Activated T-helper 17 cell treated with anti-CD3 and anti-CD28 coated beads, Interleukin-2, amount 50 U/mL, for 72 hours (primary cell): Measurements from ENCODE around the gene CENPM. TPM values are rescaled to one million over a fixed set of nuclear protein-coding genes. Genes with fewer than 3 reads are reported as not detected.

ENCODE experiments used
- ATAC-seq: fragments of 150-1000 bp; cut with Tn5 transposase; replicated peaks from 2 replicates; pipeline ENCODE4 v1.10.0; 2021; ENCODE audit warnings: mild to moderate bottlenecking, moderate library complexity
- H3K27ac Mint-ChIP-seq: one replicate; pipeline ENCODE4 v1.8.0; 2022; ENCODE audit warnings: mixed read lengths
- H3K27me3 Mint-ChIP-seq: one replicate; pipeline ENCODE4 v1.8.0; 2022; ENCODE audit warnings: mixed read lengths
- H3K36me3 Mint-ChIP-seq: one replicate; pipeline ENCODE4 v1.8.0; 2022; ENCODE audit warnings: low read depth, mild to moderate bottlenecking, mixed read lengths
- H3K4me1 Mint-ChIP-seq: one replicate; pipeline ENCODE4 v1.8.0; 2022; ENCODE audit warnings: mixed read lengths
- H3K4me3 Mint-ChIP-seq: one replicate; pipeline ENCODE4 v1.8.0; 2022; ENCODE audit warnings: mild to moderate bottlenecking, mixed read lengths
- H3K9me3 Mint-ChIP-seq: one replicate; pipeline ENCODE4 v1.8.0; 2022; ENCODE audit warnings: mixed read lengths
- total RNA-seq, 2 donors: library from RNA; stranded (reverse); gene quantifications; one replicate each; pipeline ENCODE4 v1.2.3, GENCODE V29; 2022

The CENPM gene
- total RNA-seq, 2 donors from 2014 or later: 62.3 to 90.5 TPM

DNA sequence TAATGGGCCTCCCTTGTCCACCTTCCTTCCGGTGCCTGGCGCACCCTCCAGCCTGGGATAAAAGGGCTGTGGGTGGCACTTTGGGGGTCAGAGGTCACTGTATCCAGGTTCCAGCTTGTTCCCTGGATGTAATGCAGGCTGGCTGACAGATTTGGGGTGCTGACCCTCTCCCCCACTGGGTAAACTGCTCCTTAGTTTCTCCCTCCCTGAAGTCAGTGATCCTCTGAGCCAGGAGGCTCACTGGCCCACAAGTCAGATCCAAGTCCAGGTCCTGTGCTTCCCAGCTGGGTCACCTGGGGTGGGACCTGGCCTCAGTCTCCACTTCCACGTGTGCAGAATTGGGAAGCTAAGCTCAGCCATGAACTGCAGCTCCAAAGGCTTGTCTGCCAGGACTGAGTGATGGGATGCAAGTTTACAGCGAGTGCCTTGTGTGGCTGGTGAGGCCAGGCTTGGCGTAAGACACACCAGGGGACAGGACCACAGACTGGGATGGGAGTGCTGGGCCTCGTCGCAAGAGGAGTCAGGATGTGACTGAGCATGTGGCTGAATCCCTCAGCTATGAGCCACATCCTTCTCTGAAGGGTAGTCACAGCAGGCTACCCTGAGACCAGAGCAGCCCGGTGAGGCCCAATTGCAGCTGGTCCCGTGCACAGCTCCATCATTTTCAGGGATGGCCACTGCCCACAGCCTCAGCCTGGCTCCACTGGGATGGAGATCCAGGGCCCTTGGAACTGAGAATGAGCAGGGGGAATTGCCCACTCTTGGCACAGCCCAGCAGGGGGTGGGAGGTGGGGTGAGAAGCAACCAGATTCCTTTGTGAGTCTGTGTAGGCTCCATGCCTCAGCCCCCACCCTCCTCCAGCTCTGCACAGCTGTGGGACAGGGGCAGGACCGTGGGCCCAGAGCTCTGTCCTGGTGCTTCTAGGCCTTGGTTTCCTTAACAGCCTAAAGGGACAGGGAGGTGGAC is 39.2 kb downstream of the CENPM start:
- H3K27ac Mint-ChIP-seq: peak overlapping the region; percentile 62
- H3K4me3 Mint-ChIP-seq: peak overlapping the region; percentile 39
- peaks cover 14% of the 10 kb centered on the region for H3K27me3 Mint-ChIP-seq
- H3K36me3 Mint-ChIP-seq: peaks cover 34% of the 10 kb centered on the region
- H3K4me1 Mint-ChIP-seq: peaks cover 5% of the 10 kb centered on the region
- peak; percentile 70 for ATAC-seq
- no peaks in the 10 kb centered on the region for H3K9me3 Mint-ChIP-seq

GRCh38 chr22:41906822-41907221 is 40.1 kb downstream of the CENPM start:
- Mint-ChIP-seq H3K27me3 (peaks cover 9% of the 10 kb centered on the region), H3K36me3 (peaks cover 38% of the 10 kb centered on the region), H3K4me3 (no peak overlapping the region), H3K9me3 (no peaks in the 10 kb centered on the region), H3K4me1 (peaks cover 5% of the 10 kb centered on the region), H3K27ac (peak overlapping the region; percentile 52)
- ATAC-seq: no peak

GRCh38 chr22:41905411-41906202 is 41.3 kb downstream of the CENPM start:
- Mint-ChIP-seq H3K9me3 (no peaks in the 10 kb centered on the region), H3K27ac (peak overlapping the region; percentile 58), H3K27me3 (peaks cover 4% of the 10 kb centered on the region), H3K4me3 (no peak overlapping the region), H3K36me3 (peaks cover 42% of the 10 kb centered on the region), H3K4me1 (peaks cover 5% of the 10 kb centered on the region)
- ATAC-seq: no peak

DNA sequence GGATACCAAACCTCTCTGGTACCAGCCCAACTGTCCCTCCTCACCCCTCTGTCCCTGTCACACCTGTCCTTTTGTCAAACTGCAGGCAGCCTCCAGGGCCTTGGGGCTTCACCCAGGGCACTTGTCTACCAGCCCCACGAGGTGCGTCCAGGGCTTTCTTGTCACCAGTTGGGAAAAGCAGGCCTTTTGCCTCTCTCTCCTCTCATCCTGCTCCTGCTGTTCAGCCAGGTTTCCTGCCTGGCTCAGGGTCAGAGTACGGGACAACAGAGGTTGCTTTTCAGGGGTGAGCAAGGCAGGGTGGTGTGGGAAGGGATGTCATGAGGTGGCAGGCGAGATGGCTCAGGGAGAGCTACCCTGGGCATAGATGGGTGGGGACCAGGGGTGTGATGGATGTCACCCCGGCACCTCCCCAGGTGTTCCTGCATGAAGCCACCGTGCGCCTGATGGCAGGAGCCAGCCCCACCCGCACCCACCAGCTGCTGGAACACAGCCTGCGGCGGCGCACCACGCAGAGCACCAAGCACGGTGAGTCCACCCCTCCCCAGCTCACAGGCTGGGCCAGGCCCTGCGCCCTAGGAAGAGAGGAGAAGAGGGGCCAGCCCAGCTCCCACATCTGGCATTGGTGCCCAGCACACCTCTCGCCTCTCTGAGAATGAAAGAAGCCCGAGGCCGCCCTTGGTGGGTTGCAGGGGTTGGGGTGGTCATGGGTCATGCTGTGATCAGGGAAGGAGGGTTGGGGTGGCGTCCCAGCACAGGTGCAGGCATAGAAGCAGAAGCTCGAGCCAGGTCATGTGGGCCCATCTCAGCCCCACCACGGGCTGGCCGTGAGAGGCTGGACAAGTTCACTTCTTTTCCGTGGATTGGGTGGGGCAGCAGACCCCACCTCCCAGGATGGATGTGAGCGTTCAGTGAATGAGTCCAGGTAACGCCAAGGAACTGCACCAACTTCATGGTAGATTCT is 42.2 kb downstream of the CENPM start:
- ATAC-seq: no peak
- Mint-ChIP-seq H3K9me3 (no peaks in the 10 kb centered on the region), H3K4me3 (no peak overlapping the region), H3K27me3 (peaks cover 4% of the 10 kb centered on the region), H3K4me1 (peaks cover 5% of the 10 kb centered on the region), H3K27ac (peak overlapping the region; percentile 52), H3K36me3 (peaks cover 50% of the 10 kb centered on the region)

- H3K27ac Mint-ChIP-seq: no peak overlapping the region
- H3K4me1 Mint-ChIP-seq: no peaks in the 10 kb centered on the region
- H3K4me3 Mint-ChIP-seq: no peak overlapping the region
- no peaks in the 10 kb centered on the region for H3K27me3 Mint-ChIP-seq
- ATAC-seq: no peak
- no peaks in the 10 kb centered on the region for H3K9me3 Mint-ChIP-seq
- peaks cover 68% of the 10 kb centered on the region for H3K36me3 Mint-ChIP-seq
Observed at GRCh38 chr22:41902932-41903421, 44.0 kb downstream of the CENPM start.

GRCh38 chr22:41902016-41902415 is 44.9 kb downstream of the CENPM start:
- H3K27me3 Mint-ChIP-seq: no peaks in the 10 kb centered on the region
- H3K4me3 Mint-ChIP-seq: no peak overlapping the region
- no peaks in the 10 kb centered on the region for H3K9me3 Mint-ChIP-seq
- H3K27ac Mint-ChIP-seq: no peak overlapping the region
- peaks cover 78% of the 10 kb centered on the region for H3K36me3 Mint-ChIP-seq
- ATAC-seq: no peak
- H3K4me1 Mint-ChIP-seq: no peaks in the 10 kb centered on the region

DNA sequence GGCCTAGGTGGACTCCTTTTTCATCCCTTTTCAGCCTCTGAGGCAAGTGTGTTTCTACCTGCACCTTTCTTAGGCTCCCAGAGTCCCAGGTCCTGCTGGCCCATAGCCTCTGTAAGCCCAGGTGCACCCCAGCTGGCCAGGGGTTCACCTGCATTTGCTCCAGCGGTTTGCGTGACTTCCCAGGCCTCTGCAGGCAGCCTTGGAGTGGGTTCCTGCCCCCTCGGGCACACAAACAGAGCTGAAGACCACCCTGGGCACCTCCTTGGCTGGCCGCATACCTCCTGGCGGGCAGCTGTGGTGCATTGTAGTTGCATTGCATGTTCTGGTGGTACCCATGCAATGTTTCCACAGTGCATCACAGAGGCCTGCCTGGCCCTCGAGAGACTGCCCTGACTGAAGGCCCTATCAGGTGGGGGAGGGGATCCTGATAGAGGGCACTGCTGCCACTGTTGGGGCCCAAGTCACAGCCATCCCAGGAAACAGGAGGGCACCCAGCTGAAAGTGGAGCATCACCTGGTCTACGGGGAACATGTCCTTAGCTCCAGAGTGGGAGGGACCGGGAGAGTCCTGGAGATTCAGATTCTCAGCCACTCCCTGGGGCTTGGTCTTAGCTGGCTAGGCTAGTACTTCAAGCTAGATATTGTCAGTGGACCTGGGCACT is 46.2 kb downstream of the CENPM start:
- H3K27ac Mint-ChIP-seq: no peak overlapping the region
- H3K4me3 Mint-ChIP-seq: no peak overlapping the region
- H3K27me3 Mint-ChIP-seq: no peaks in the 10 kb centered on the region
- ATAC-seq: no peak
- H3K36me3 Mint-ChIP-seq: peaks cover 86% of the 10 kb centered on the region
- H3K4me1 Mint-ChIP-seq: no peaks in the 10 kb centered on the region
- no peaks in the 10 kb centered on the region for H3K9me3 Mint-ChIP-seq

GRCh38 chr22:41899992-41900651 is 46.8 kb downstream of the CENPM start:
- H3K36me3 Mint-ChIP-seq: peaks cover 88% of the 10 kb centered on the region
- no peaks in the 10 kb centered on the region for H3K4me1 Mint-ChIP-seq
- no peaks in the 10 kb centered on the region for H3K27me3 Mint-ChIP-seq
- no peak for ATAC-seq
- no peak overlapping the region for H3K27ac Mint-ChIP-seq
- H3K9me3 Mint-ChIP-seq: no peaks in the 10 kb centered on the region
- no peak overlapping the region for H3K4me3 Mint-ChIP-seq

DNA sequence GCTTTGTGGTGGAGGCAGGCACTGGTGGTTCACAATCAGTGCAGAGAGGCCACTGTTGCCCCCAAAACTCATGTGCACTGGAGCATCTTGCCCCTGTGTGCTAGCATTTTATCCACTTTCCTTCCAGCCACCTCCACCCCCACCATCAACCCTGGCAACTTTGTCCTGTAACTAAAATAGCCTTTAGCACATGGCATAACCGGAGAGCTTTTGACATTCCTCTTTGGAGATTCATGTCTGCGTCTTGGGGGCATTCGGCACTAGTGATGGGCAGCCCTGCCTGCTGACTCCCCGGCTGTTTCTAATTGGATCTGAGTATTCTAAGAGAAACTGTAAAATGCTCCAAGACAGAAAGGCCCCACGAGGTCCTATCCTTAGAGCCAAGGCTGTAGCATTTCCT is 47.8 kb downstream of the CENPM start:
- no peaks in the 10 kb centered on the region for H3K9me3 Mint-ChIP-seq
- H3K27ac Mint-ChIP-seq: no peak overlapping the region
- no peaks in the 10 kb centered on the region for H3K27me3 Mint-ChIP-seq
- no peak overlapping the region for H3K4me3 Mint-ChIP-seq
- H3K4me1 Mint-ChIP-seq: no peaks in the 10 kb centered on the region
- H3K36me3 Mint-ChIP-seq: peaks cover 94% of the 10 kb centered on the region
- ATAC-seq: no peak

DNA sequence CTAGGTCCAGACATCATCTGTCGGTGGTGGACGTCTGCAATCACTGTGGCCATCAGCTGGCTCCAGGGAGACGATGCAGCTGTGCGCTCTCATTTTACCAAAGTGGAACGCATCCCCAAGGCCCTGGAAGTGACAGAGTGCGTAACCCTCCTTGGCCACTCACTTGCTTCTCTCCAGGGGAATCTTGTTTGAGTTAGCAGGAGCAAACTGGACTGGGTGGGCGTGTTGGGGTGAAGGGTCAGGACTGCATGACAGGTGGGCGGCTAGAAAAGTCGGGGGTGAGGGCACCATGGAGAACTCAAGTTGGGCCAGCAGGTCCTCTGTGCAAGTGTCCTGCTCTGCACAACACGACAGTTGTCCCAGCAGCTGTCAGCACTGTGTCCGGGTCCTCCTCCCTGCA is 48.3 kb downstream of the CENPM start:
- Mint-ChIP-seq H3K27ac (no peak overlapping the region), H3K4me1 (no peaks in the 10 kb centered on the region), H3K9me3 (no peaks in the 10 kb centered on the region), H3K27me3 (no peaks in the 10 kb centered on the region), H3K36me3 (peaks cover 94% of the 10 kb centered on the region), H3K4me3 (no peak overlapping the region)
- ATAC-seq: no peak

- Mint-ChIP-seq H3K36me3 (peaks cover 100% of the 10 kb centered on the region), H3K4me1 (peaks cover 4% of the 10 kb centered on the region), H3K9me3 (no peaks in the 10 kb centered on the region), H3K27me3 (no peaks in the 10 kb centered on the region), H3K4me3 (no peak overlapping the region), H3K27ac (peak overlapping the region; percentile 37)
- no peak for ATAC-seq
Observed at GRCh38 chr22:41893591-41894375, 53.2 kb downstream of the CENPM start.

DNA sequence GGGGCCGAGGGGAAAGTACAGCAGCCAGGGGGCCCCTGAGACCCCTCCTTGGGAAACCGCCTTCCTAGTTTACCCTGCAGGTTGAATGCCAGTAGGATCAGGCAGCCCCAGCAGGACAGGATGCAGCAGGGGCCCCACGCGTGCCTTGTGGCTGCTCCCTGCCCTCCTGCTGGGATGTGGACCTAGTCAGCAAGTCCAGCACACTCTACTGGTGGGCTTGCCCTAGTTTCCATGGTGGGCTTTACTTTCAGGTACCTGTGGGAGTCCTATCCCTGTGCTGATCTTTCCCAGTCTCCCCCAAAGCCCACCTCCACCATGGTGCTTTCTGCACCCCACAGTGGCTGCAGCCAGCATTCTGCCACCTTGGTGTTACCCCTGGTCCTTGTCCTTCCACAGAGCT is 54.2 kb downstream of the CENPM start:
- H3K9me3 Mint-ChIP-seq: no peaks in the 10 kb centered on the region
- peak overlapping the region; percentile 37 for H3K27ac Mint-ChIP-seq
- peaks cover 100% of the 10 kb centered on the region for H3K36me3 Mint-ChIP-seq
- H3K4me1 Mint-ChIP-seq: peaks cover 4% of the 10 kb centered on the region
- no peaks in the 10 kb centered on the region for H3K27me3 Mint-ChIP-seq
- no peak overlapping the region for H3K4me3 Mint-ChIP-seq
- ATAC-seq: no peak
